DMS53 treated with DMSO at 0.1 percent for 48 hours (cell line): ENCODE data around the gene SOCS3.
"Not testable (repeated sequence)": the region's sequence is repeated elsewhere in the genome, so short reads cannot be mapped to it uniquely, and the experiment has no call there.

Source experiments
- DNase-seq: peaks from one replicate; lab custom pipeline; 2025; ENCODE audit not compliant: unreplicated experiment; lab: John Stamatoyannopoulos, UW

Gene SOCS3

DNA sequence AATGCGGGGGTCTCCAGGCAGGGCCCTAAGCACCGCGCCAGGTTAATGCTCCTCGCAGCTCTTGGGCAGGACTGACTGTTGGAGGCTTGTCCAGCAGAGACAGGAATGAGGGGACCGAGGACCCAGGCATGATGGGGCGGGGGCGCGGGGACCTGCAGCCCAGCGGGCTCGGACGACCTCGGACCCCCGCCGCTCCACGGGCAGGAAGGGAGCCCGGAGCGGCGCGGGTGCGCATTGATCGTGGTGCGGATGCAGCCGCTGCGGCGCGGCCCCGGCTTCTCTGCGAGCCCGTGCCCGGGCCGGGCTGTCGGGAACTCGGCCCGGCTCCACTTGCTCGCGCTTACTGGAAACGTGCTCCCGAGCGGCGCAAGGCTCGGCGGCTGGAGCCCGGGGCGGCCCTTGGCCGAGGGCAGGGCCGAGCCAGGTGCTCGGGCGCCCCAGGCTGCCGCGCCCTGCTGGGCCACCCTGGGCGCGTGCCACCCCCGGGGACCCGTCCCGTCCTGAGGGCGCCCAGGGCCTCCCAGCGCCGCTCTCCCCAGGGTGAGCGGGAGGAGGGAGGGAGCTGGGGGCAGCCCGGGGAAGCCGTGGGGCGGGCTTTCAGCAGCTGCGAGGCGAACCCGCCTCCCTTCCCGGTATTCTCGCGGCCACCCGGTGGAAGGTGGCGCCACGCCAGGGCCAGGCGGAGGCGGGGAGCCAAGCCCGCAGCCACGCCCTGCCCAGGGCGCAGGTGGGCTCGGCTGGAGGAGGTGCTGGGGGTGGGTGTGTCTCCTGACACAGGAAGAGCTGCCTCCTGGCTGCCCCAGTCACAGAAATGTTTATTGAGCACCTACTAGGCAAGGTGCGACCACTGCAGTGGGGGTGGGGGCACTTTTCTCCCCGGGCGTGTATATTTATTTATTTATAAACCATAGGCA is 45.9 kb downstream of the SOCS3 start:
- DNase-seq, result peak; percentile 78

DNA sequence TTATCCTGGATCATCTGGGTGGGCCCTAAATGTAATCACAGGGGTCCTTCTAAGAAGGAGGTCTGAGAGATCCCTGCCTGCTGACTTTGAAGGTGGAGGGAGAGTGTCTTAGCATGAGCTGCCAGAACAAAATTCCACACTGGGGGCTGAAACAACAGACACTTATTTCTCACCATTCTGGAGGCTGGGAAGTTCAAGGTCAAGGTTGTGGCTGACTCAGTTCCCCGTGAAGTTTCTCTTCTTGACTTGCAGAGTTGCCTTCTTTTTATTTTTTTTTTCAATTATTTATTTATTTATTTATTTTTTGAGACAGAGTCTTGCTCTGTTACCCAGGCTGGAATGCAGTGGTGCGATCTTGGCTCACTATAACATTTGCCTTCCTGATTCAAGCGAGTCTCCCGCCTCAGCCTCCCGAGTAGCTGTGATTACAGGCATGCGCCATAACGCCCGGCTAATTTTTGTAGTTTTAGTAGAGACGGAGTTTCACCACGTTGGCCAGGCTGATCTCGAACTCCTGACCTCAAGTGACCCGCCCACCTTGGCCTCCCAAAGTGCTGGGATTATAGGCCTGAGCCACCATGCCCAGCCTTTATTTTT is 50.1 kb downstream of the SOCS3 start:
- not testable (repeated sequence) for DNase-seq

DNA sequence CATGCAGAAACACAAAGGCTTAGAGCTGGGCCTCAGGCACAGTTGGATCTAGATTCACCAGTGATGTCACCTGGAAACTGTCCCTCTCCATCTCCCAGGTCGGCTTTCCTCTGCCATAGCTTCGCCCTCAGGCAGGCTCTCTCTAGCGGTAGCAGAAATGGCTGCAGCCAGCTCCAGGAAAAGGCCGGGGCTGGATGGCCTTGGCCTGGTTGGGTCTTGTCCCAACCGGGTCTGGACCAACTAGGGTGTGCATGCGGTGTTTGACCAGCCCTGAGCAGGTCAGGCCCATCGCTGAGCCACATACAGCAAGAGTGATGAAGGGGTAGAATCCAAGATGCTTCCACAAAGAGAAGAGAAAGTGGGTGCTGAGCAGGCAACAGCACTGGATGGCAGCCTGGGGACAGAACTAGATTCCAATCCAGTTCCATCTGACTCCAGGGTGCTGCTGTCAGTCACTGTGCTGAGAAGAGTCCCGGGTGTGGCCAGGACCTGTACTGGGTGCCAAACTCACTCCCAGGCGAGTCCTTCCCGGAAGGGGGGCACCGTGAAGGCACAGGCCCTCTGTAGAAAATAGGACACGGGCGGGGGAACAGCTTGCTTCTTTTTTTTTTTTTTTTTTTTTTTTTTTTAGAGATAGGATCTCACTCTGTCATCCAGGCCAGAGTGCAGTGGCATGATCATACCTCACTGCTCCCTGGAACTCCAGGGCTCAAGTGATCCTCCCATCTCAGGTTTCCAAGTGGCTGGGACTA is 51.8 kb downstream of the SOCS3 start:
- no peak for DNase-seq

DNA sequence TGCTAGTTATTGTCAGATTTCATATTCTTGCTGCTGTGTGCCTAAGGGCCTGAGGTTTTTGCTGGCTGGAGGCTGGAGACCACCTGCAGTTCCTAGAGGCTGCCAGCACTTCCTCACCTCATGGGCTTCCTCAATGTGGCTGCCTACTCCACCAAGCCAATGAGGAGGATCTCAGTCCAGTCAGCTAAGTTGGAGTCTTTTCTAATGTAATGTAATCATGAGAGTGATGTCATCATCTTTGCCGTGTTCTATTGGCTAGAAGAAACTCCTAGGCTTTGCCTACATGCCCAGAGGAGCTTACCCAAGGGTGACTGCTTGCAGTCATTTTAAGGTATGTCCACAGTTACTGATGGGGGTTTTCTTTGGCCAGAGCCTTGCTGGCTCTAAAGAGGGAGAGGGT is 53.0 kb downstream of the SOCS3 start:
- no peak for DNase-seq
